HepG2 (cell line): ENCODE results near the gene ENTPD6. TPM values are rescaled to one million over a fixed set of nuclear protein-coding genes. Genes with fewer than 3 reads are reported as not detected.
A peak's percentile ranks its signal among the peaks of the same experiment; 100 is the strongest.

ENCODE experiments used
- ISX ChIP-seq: sonication (generic); formaldehyde crosslinking; conservative IDR thresholded peaks from 2 replicates; pipeline ENCODE4 v1.5.0; 2020; ENCODE audit warnings: missing genetic modification reagents
- KLF13 ChIP-seq: sonication (generic); formaldehyde crosslinking; IDR thresholded peaks from 2 replicates; pipeline ENCODE4 v1.4.0; 2020; ENCODE audit warnings: mild to moderate bottlenecking, missing genetic modification reagents
- POLR2AphosphoS2 ChIP-seq: IDR thresholded peaks from 2 replicates; pipeline ENCODE4 v1.6.1; 2011; ENCODE audit warnings: low read depth, low read length, improper control_type of control experiment
- RBM39 ChIP-seq: fragments of 200-400 bp; formaldehyde crosslinking; IDR thresholded peaks from one replicate; pipeline ENCODE4 v1.6.1; 2018; ENCODE audit warnings: antibody characterized with exemption, mild to moderate bottlenecking, low read depth, low read length; ENCODE audit not compliant: poor library complexity, severe bottlenecking
- SRSF9 ChIP-seq: fragments of 200-400 bp; formaldehyde crosslinking; IDR thresholded peaks from 2 replicates; pipeline ENCODE4 v1.6.1; 2018; ENCODE audit warnings: borderline replicate concordance, mild to moderate bottlenecking, low read depth, low read length; ENCODE audit not compliant: insufficient read depth, poor library complexity, severe bottlenecking
- TEAD2 ChIP-seq: sonication (generic); formaldehyde crosslinking; IDR thresholded peaks from 2 replicates; pipeline ENCODE4 v1.9.0; 2021; ENCODE audit warnings: missing genetic modification reagents
- THAP11 ChIP-seq: IDR thresholded peaks from 2 replicates; pipeline ENCODE4 v1.6.1; 2016; ENCODE audit warnings: missing biosample characterization, missing genetic modification reagents
- ZNF354B ChIP-seq: sonication (generic); formaldehyde crosslinking; IDR thresholded peaks from 2 replicates; pipeline ENCODE4 v1.8.0; 2022; ENCODE audit warnings: mild to moderate bottlenecking, missing genetic modification reagents
- ZNF691 ChIP-seq: sonication (generic); formaldehyde crosslinking; IDR thresholded peaks from 2 replicates; pipeline ENCODE4 v1.4.0; 2020; ENCODE audit warnings: missing genetic modification reagents, low read depth, mild to moderate bottlenecking, borderline replicate concordance
- ZNF709 ChIP-seq: sonication (generic); formaldehyde crosslinking; IDR thresholded peaks from 2 replicates; pipeline ENCODE4 v1.5.0; 2020; ENCODE audit warnings: mild to moderate bottlenecking, missing genetic modification reagents
- ZNF720 ChIP-seq: sonication (generic); formaldehyde crosslinking; IDR thresholded peaks from 2 replicates; pipeline ENCODE4 v1.4.0; 2020; ENCODE audit warnings: missing genetic modification reagents
- ZNF773 ChIP-seq: sonication (generic); formaldehyde crosslinking; IDR thresholded peaks from 2 replicates; pipeline ENCODE4 v1.4.0; 2020; ENCODE audit warnings: missing genetic modification reagents, borderline replicate concordance
- ZSCAN12 ChIP-seq: sonication (generic); formaldehyde crosslinking; IDR thresholded peaks from 2 replicates; pipeline ENCODE4 v1.9.0; 2021; ENCODE audit warnings: mild to moderate bottlenecking, missing genetic modification reagents
- polyA plus RNA-seq, 8 experiments: library from polyadenylated mRNA; depleted of rRNA in 3 of 8; stranded (reverse) in 7 of 8; unstranded in 1 of 8; fragments of >200 nt; fragmentation: Illumina TruSeq in 4 of 8; extraction: Trizol in 4 of 8; gene quantifications; 2 replicates each; pipeline versions ENCODE4 v1.2.1 to v1.2.3, GENCODE V29; 2011 to 2016; ENCODE audit warnings: low read depth in 4 of 8, missing spikeins in 1 of 8, mixed read lengths in 1 of 8; ENCODE audit not compliant: insufficient read depth in 1 of 8
- total RNA-seq, 5 experiments: library from RNA; depleted of rRNA; stranded (reverse); fragments of >200 nt; fragmentation: Illumina TruSeq; extraction: Trizol; gene quantifications; 2 replicates each; pipeline ENCODE4 v1.2.3, GENCODE V29; 2016; ENCODE audit warnings: low read depth in 1 of 5
- TF ChIP-seq, protein P1 (sequence below): sonication (generic); formaldehyde crosslinking; IDR thresholded peaks from one replicate; pipeline ENCODE4 v1.5.1; 2020; ENCODE audit warnings: mild to moderate bottlenecking, missing genetic modification reagents; ENCODE audit errors: not compliant biosample characterization
- TF ChIP-seq, protein P2 (sequence below): conservative IDR thresholded peaks from 2 replicates; pipeline ENCODE4 v1.6.1; 2018; ENCODE audit warnings: missing genetic modification reagents
- TF ChIP-seq, protein P3 (sequence below): IDR thresholded peaks from 2 replicates; pipeline ENCODE4 v1.6.1; 2012; ENCODE audit warnings: low read depth, low read length, improper control_type of control experiment

Gene ENTPD6
- total and polyA plus RNA-seq, 2 of the 13 experiments (the other 11 are each of a cell fraction or from before 2014, with no cell fraction given): 164 to 172 TPM

DNA sequence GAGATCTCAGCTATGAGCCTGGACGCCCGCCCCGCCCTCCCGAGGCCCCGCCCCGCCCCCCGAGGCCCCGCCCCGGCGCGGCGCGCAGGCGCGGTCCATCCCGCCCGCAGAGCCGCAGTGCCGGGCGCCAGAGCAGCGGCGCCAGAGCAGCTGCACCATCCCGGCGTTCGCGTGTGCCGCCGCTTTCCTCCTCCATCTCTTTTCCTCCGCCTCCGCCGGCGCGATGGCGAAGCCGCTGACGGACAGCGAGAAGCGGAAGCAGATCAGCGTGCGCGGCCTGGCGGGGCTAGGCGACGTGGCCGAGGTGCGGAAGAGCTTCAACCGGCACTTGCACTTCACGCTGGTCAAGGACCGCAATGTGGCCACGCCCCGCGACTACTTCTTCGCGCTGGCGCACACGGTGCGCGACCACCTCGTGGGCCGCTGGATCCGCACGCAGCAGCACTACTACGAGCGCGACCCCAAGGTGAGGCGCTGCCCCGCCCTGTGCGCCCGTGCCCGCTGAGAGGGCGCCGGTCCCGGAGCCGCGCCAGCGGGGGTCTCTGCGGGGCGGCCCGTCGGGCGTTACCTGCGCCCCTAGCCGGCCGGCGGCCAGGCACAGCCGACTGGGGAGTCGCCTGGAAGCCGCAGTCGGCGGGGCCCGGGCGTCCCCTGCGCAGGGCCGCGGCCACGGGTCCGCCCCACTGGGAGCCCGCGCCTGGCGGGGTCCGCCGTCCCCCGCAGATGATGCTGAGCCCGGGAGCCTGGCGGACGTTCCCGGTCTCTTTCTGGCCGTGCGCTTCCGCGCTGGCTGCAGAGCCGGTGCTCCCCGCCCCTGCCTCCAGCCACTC, 52.7 kb downstream of the ENTPD6 start, which contains the start of gene PYGB (continued):
- TF ChIP-seq, protein P1, sequence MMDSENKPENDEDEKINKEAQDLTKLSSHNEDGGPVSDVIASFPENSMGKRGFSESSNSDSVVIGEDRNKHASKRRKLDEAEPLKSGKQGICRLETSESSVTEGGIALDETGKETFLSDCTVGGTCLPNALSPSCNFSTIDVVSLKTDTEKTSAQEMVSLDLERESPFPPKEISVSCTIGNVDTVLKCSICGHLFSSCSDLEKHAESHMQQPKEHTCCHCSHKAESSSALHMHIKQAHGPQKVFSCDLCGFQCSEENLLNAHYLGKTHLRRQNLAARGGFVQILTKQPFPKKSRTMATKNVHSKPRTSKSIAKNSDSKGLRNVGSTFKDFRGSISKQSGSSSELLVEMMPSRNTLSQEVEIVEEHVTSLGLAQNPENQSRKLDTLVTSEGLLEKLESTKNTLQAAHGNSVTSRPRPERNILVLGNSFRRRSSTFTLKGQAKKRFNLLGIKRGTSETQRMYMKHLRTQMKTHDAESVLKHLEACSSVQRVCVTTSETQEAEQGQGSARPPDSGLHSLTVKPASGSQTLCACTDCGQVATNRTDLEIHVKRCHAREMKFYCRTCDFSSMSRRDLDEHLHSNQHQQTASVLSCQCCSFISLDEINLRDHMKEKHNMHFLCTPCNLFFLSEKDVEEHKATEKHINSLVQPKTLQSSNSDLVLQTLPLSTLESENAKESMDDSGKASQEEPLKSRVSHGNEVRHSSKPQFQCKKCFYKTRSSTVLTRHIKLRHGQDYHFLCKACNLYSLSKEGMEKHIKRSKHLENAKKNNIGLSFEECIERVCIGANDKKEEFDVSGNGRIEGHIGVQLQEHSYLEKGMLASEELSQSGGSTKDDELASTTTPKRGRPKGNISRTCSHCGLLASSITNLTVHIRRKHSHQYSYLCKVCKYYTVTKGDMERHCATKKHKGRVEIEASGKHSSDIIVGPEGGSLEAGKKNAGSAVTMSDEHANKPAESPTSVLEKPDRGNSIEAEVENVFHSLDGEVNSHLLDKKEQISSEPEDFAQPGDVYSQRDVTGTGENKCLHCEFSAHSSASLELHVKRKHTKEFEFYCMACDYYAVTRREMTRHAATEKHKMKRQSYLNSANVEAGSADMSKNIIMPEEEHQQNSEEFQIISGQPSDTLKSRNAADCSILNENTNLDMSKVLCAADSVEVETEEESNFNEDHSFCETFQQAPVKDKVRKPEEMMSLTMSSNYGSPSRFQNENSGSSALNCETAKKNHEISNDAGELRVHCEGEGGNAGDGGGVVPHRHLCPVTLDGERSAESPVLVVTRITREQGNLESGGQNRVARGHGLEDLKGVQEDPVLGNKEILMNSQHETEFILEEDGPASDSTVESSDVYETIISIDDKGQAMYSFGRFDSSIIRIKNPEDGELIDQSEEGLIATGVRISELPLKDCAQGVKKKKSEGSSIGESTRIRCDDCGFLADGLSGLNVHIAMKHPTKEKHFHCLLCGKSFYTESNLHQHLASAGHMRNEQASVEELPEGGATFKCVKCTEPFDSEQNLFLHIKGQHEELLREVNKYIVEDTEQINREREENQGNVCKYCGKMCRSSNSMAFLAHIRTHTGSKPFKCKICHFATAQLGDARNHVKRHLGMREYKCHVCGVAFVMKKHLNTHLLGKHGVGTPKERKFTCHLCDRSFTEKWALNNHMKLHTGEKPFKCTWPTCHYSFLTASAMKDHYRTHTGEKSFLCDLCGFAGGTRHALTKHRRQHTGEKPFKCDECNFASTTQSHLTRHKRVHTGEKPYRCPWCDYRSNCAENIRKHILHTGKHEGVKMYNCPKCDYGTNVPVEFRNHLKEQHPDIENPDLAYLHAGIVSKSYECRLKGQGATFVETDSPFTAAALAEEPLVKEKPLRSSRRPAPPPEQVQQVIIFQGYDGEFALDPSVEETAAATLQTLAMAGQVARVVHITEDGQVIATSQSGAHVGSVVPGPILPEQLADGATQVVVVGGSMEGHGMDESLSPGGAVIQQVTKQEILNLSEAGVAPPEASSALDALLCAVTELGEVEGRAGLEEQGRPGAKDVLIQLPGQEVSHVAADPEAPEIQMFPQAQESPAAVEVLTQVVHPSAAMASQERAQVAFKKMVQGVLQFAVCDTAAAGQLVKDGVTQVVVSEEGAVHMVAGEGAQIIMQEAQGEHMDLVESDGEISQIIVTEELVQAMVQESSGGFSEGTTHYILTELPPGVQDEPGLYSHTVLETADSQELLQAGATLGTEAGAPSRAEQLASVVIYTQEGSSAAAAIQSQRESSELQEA (CRISPR knock-in tag): peak; percentile 93
- TF ChIP-seq, protein P2, sequence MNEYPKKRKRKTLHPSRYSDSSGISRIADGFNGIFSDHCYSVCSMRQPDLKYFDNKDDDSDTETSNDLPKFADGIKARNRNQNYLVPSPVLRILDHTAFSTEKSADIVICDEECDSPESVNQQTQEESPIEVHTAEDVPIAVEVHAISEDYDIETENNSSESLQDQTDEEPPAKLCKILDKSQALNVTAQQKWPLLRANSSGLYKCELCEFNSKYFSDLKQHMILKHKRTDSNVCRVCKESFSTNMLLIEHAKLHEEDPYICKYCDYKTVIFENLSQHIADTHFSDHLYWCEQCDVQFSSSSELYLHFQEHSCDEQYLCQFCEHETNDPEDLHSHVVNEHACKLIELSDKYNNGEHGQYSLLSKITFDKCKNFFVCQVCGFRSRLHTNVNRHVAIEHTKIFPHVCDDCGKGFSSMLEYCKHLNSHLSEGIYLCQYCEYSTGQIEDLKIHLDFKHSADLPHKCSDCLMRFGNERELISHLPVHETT (CRISPR knock-in tag): peak; percentile 85
- TF ChIP-seq ZSCAN12 (CRISPR knock-in tag): 0 out of 2 replicates have a peak, but pooled peaks have one; percentile 58
- 0 out of 2 replicates have a peak, but pooled peaks have one; percentile 62 for TF ChIP-seq ISX
- peak; percentile 87; the same call in 1 of the 2 replicates for TF ChIP-seq ZNF691
- TF ChIP-seq ZNF773 (CRISPR knock-in tag): peak; percentile 97
- TF ChIP-seq SRSF9: no peak
- TF ChIP-seq THAP11 (CRISPR knock-in tag): peak; percentile 81
- TF ChIP-seq RBM39: peak; percentile 62
- TF ChIP-seq ZNF354B (CRISPR knock-in tag): no peak
- peak; percentile 88; the same call in 1 of the 2 replicates for TF ChIP-seq ZNF709 (CRISPR knock-in tag)
- TF ChIP-seq ZNF720 (CRISPR knock-in tag): peak; percentile 95
- peak; percentile 97 for TF ChIP-seq KLF13 (CRISPR knock-in tag)
- TF ChIP-seq, protein P3, sequence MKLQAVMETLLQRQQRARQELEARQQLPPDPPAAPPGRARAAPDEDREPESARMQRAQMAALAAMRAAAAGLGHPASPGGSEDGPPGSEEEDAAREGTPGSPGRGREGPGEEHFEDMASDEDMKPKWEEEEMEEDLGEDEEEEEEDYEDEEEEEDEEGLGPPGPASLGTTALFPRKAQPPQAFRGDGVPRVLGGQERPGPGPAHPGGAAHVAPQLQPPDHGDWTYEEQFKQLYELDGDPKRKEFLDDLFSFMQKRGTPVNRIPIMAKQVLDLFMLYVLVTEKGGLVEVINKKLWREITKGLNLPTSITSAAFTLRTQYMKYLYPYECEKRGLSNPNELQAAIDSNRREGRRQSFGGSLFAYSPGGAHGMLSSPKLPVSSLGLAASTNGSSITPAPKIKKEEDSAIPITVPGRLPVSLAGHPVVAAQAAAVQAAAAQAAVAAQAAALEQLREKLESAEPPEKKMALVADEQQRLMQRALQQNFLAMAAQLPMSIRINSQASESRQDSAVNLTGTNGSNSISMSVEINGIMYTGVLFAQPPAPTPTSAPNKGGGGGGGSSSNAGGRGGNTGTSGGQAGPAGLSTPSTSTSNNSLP: no peak
- 0 out of 2 replicates have a peak, but pooled peaks have one; percentile 21 for TF ChIP-seq POLR2AphosphoS2
- TF ChIP-seq TEAD2 (CRISPR knock-in tag): peak; percentile 82
